ENCODE results near the gene HLA-G.
"Not testable (repeated sequence)": the region's sequence is repeated elsewhere in the genome, so short reads cannot be mapped to it uniquely, and the experiment has no call there.

The HLA-G gene

DNA sequence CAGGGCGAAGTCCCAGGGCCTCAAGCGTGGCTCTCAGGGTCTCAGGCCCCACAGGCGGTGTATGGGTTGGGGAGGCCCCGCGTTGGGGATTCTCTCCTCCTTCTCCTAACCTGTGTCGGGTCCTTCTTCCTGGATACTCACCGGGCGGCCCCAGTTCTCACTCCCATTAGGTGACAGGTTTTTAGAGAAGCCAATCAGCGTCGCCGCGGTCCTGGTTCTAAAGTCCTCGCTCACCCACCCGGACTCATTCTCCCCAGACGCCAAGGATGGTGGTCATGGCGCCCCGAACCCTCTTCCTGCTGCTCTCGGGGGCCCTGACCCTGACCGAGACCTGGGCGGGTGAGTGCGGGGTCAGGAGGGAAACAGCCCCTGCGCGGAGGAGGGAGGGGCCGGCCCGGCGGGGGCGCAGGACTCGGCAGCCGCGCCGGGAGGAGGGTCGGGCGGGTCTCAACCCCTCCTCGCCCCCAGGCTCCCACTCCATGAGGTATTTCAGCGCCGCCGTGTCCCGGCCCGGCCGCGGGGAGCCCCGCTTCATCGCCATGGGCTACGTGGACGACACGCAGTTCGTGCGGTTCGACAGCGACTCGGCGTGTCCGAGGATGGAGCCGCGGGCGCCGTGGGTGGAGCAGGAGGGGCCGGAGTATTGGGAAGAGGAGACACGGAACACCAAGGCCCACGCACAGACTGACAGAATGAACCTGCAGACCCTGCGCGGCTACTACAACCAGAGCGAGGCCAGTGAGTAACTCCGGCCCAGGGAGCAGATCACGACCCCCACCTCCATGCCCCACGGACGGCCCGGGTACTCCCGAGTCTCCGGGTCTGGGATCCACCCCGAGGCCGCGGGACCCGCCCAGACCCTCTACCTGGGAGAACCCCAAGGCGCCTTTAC lies at the start of gene HLA-G:
HLA-G (plus strand) TSS at position 247 of the 892 bp plus-strand sequence; CDS start at position 267, 20 bp downstream.
- DNase-seq: no peak

DNA sequence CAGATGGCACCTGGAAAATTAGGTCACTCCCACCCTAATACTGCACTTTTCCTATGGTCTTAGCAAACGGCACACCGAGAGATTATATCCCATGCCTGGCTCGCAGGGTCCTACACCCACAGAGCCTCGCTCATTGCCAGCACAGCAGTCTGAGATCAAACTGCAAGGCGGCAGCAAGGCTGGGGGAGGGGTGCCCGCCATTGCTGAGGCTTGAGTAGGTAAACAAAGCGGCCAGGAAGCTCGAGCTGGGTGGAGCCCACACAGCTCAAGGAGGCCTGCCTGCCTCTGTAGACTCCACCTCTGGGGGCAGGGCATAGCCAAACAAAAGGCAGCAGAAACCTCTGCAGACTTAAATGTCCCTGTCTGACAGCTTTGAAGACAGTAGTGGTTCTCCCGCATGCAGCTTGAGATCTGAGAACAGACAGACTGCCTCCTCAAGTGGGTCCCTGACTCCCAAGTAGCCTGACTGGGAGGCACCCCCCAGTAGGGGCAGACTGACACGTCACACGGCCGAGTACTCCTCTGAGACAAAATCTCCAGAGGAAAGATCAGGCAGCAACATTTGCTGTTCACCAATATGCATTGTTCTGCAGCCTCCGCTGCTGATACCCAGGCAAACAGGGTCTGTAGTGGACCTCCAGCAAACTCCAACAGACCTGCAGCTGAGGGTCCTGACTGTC lies 47.5 kb upstream of the HLA-G start:
- DNase-seq: not testable (repeated sequence)

DNA sequence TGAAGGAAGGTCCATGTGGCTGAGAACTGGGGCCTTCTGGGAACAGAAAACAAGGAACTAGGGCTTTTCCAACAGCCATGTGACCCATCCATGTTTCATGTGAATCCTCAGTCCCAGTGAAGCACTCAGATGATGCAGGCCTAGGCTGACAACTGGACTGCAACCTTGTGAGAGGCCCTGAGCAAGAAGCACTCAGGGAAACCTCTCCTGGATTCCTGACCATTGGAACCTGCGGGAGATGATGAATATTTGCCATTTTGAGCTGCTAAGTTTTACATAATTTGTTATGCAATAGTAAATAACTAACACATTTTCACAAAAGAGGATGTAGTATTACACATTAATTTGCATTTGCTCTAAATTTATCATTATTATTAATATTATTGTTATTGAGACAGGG lies 38.4 kb upstream of the HLA-G start:
- DNase-seq: no peak

DNA sequence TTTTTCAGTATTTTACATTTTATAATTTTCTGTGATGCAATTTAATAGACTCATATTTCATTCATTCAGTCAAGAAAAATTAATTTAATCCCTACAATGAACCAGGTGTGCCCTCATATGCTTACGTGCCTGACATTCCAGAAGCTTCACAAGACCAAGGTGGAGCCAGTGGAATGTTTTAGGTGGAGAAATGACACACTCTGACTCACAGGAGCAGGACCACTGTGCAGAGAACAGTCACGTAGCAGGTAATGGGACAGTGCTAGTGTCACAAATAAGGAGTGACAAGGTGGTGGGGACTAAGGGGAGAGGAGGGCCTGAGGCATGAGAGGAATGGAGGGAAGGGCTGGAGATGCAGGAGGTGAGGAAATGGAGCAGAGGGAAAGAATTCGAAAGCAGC lies 37.0 kb upstream of the HLA-G start:
- DNase-seq: no peak

DNA sequence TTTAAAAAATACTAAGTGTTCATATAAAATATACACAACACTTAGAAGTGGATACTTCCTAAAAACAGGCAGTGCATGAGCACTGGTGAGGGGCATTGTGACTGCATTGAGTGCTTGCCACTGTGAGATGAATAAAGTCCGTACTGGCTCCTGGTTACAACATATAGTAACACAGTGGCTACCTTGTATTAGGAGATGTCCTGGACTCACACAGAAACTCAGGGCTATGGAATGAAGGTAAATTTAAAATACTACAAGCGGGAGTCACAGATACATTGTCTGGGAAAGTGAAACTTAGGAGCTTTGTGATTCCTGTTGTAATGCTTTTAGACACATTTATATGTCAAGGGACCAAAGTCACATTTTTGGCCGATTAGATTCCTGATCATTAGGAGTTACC lies 36.5 kb upstream of the HLA-G start:
- DNase-seq: no peak

DNA sequence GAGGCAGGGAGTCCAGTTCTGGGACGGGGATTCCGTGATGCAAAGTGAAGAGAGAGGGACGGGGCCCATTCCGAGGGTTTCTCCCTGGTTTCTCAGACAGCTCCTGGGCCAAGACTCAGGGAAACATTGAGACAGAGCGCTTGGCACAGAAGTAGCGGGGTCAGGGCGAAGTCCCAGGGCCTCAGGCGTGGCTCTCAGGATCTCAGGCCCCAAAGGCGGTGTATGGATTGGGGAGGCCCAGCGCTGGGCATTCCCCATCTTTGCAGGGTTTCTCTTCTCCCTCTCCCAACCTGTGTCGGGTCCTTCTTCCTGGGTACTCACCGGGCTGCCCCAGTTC lies 35.9 kb upstream of the HLA-G start:
- no peak for DNase-seq

DNA sequence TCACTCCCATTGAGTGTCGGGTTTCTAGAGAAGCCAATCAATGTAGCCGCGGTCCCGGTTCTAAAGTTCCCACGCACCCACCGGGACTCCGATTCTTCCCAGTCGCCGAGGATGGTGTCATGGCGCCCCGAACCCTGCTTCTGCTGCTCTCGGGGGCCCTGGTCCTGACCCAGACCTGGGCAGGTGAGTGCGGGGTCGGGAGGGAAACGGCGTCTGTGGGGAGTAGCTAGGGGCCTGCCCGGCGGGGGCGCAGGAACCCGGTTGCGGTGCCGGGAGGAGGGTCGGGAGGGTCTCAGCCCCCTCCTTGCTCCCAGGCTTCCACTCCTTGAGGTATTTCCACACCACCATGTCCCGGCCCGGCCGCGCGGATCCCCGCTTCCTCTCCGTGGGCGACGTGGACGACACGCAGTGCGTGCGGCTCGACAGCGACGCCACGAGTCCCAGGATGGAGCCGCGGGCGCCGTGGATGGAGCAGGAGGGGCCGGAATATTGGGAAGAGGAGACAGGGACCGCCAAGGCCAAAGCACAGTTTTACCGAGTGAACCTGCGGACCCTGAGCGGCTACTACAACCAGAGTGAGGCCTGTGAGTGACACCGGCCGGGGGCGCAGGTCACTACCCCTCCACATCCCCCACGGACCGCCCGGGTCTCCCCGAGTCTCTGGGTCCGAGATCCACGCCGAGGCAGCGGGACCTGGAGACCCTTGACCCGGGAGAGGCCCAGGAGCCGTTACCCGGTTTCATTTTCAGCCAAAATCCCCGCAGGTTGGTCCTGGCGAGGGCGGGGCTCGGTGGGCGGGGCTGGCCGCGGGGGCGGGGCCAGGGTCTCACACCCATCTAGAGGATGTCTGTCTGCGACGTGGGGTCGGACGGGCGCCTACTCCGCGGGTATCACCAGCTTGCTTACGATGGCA lies 35.2 kb upstream of the HLA-G start:
- DNase-seq: peak; percentile 67 to 76

GRCh38 chr6:29793036-29793356 lies 34.6 kb upstream of the HLA-G start:
- DNase-seq: no peak

GRCh38 chr6:29793796-29794195 lies 33.8 kb upstream of the HLA-G start:
- no peak for DNase-seq

GRCh38 chr6:29796026-29796425 lies 31.6 kb upstream of the HLA-G start:
- no peak for DNase-seq

DNA sequence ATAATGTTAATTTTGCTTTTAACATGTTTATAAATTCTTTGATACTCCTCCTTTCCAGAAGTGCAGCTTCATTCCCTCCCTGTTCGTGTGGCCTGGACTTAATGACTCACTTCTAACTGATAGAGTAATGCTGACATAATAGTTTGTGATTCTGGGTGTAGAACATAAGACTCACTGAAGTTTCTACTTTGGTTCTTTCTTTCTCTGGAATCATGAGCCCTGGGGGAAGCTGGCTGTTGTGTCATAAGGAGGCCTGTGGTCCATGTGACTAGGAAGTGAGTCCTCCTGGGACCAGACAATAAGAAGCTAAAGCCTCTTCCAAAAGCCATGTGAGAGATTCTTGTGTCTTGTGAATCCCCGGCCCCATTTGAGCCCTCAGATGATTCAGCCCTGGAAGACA lies 30.5 kb upstream of the HLA-G start:
- DNase-seq: no peak

DNA sequence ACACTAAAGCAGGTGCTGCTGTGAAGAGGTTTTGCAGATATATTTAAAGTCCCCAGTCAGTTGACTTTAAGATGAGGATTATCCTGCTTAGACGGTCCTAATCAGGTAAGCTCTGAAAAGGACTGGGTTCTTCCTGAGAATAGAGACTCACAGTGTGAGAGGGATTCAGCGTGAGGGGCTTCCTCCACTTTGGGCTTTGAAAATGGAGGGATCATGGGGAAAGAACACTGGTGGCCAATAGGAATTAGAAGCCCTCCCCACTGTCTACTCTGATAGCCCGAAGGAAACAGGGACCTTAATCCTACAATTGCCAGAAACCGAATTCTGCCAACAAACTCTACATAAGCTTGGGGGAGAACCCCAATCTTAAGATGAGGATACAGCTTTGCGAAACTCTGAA lies 29.7 kb upstream of the HLA-G start:
- no peak for DNase-seq

- no peak for DNase-seq
Measured at GRCh38 chr6:29800254-29800653, 27.4 kb upstream of the HLA-G start.

GRCh38 chr6:29806387-29806786 lies 21.2 kb upstream of the HLA-G start:
- DNase-seq: no peak

- DNase-seq: no peak
Measured at GRCh38 chr6:29809249-29809648, 18.4 kb upstream of the HLA-G start.

DNA sequence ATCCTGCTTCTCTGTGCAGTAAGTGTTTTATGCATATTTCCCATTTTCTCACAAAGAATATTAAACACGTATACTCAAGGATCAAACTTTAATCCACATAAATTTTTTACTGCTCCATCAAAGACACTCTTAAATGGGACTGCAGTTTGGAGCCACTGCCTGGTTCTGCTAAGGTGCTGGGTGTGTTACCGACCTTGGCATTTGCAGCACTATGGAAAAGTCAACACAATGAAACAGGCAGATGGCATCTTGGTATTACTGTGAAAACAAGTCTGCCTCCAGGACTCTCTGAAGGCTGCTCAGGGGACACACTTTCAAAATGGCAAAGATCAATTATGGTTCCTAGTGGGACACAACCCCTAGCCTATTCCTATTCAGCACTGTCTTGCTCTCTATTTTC lies 17.3 kb upstream of the HLA-G start:
- no peak for DNase-seq

DNA sequence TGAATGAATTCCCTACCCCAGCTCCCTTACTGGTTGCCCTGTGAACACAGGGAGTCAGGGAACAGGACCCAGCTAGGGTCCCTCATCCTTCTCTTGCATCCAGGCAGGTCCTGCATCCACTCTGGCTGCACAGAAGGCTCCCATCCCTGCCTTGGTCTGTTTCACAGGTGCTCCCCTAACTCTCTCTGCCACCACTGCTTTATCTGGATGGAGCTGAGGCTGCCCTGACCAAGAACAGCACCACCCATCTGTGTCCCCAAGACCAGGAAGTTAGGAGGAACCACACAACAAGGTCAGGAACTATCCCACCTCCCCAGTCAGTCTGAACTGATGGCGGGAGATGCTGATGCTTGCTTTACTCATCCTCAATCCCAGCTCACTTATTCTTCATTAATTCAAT lies 16.2 kb upstream of the HLA-G start:
- no peak for DNase-seq

DNA sequence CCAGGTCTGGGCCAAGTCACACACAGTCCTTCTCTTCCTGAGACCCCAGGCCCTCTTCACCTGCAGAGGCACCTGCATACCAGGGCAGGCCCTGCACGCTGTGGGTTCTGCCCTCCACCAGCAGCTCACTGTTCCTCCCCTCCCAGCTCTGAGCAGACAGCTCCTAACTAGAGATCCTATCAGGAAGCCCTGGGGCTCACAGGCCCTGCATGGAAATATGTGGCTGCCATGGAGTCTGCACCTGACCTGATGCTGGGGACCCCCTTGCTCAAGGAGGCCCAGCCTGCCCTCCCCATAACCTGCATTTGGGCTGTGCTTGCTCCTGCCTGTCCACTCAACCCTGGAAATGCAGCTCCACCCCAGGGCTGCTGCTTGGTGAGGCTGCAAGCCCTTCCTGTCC lies 14.6 kb upstream of the HLA-G start:
- DNase-seq: no peak

GRCh38 chr6:29813809-29814208 lies 13.8 kb upstream of the HLA-G start:
- DNase-seq: no peak

DNA sequence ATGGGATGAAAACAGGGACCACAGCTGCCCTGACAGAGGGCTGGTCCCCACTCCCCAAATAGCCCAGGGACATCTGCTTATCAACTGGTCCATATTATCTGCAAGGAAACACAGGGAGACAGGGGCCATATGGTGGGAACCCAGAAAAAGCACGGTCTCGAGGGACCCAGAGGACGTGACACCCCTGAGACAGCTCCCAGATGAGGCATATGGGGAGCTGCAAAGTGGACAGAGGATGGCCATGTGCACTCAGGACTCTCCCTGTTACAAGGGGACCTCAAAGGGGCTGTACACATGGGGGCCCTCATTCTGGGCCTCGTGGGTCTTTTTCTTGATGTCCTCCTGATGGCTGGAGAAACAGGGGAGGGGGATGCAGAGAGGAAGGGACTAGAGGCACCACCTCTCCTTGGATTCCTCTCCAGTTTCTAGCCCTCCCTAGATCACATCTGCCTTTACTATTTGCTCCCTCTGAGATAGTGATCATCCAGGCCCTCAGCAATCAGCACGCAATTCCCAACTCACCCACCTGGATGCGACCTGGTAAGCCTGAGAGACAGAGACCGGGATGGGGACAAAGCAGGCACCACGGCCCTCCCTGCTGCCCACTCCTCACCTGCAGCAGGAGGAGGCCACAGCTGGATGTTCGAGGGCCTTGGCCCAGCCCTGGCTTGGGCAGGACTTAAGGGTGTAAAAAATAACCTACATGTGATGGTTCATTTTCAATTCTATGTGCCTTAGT lies 13.1 kb upstream of the HLA-G start:
- no peak for DNase-seq

DNA sequence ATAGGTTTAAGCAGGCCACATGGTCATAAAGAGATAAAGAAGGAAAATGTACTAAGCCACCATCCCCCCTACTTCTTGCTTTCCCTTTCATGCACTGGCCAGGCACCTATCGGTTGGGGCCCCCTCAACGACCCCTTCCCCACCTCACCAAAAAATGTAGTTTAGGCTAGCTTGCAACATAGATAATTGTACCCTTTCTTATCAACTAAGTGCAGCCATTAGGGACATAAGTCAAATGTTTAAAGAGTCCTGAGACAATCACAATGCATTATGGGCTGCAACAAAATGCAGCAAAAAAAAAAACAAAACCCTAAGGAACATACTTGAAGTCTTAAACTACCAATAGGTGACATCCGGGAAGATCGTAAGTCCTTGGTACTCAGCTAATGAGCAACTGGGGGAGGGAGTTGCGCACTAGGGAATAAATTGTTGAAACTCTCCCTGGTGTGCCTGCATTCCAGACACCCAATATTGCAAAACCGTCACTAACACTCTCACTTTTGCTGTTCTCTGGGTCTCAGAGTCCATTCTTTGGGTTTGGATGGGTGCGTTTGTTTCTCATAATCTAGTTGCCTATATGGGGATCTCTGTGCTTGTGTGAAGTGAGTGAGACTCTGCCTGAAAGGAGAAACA lies 12.4 kb upstream of the HLA-G start:
- no peak for DNase-seq

- no peak for DNase-seq
Measured at GRCh38 chr6:29816030-29816429, 11.6 kb upstream of the HLA-G start.

All from stimulated activated CD4-positive, alpha-beta T cell treated with anti-CD3 and anti-CD28 coated beads, Interleukin-4, amount 100 ng/mL, for 4 hours (primary cell).